SU-DHL-6 (cell line): Measurements from ENCODE around the gene CPNE2.

ENCODE experiments used
- EZH2phosphoT487 ChIP-seq: fragments of 200-600 bp; sonication (generic), shearing (Covaris generic); conservative IDR thresholded peaks from 2 replicates; pipeline ENCODE4 v1.6.1; 2018; ENCODE audit warnings: mild to moderate bottlenecking, antibody characterized with exemption, low read length, moderate library complexity, mixed read lengths
- TF ChIP-seq, protein P1 (sequence below): fragments of 200-600 bp; sonication (generic); IDR thresholded peaks from one replicate; pipeline ENCODE4 v1.5.1; 2017; ENCODE audit warnings: antibody characterized with exemption, mild to moderate bottlenecking, low read length, moderate library complexity; ENCODE audit not compliant: insufficient read depth, poor library complexity, severe bottlenecking

DNA sequence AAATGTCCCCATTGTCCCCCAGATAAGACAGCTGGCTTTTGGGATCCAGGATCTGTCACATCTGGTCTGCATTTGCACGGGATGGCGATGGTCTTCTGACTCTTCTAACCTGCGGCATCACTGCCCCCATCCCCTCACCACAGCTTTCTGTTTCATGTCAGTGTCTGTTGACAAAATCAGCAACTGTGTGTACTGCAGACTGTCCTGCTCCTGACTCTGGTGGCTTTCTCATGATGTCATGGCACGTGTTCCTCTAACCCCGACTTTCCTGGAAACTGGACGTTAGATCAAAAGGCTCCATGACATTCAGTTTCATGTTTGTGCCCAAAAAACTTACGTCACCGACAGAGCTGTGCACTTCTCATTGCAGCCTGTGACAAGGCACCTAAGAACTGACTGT is 30.1 kb upstream of the CPNE2 start:
- TF ChIP-seq, protein P1, sequence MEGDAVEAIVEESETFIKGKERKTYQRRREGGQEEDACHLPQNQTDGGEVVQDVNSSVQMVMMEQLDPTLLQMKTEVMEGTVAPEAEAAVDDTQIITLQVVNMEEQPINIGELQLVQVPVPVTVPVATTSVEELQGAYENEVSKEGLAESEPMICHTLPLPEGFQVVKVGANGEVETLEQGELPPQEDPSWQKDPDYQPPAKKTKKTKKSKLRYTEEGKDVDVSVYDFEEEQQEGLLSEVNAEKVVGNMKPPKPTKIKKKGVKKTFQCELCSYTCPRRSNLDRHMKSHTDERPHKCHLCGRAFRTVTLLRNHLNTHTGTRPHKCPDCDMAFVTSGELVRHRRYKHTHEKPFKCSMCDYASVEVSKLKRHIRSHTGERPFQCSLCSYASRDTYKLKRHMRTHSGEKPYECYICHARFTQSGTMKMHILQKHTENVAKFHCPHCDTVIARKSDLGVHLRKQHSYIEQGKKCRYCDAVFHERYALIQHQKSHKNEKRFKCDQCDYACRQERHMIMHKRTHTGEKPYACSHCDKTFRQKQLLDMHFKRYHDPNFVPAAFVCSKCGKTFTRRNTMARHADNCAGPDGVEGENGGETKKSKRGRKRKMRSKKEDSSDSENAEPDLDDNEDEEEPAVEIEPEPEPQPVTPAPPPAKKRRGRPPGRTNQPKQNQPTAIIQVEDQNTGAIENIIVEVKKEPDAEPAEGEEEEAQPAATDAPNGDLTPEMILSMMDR: no peak
- no peak for TF ChIP-seq EZH2phosphoT487
